NCI-H526 treated with DMSO at 0.1 percent for 48 hours (cell line): ENCODE measurements around the gene PPM1L.
A peak's percentile ranks its signal among the peaks of the same experiment; 100 is the strongest.

ENCODE experiments used
- DNase-seq: peaks from one replicate; lab custom pipeline; 2025; lab: John Stamatoyannopoulos, UW

Gene PPM1L

GRCh38 chr3:161101609-161102008 lies 345.6 kb downstream of the PPM1L start:
- no peak for DNase-seq

GRCh38 chr3:161103776-161104385 lies 347.9 kb downstream of the PPM1L start:
- no peak for DNase-seq

- DNase-seq: peak; percentile 77
Measured at GRCh38 chr3:161104561-161105551, 348.8 kb downstream of the PPM1L start, which contains the start of gene B3GALNT1. Gene B3GALNT1, minus strand, starts transcription at chr3:161105349. Its CDS starts 18,595 bp downstream, at chr3:161086754.

- DNase-seq: no peak
Measured at GRCh38 chr3:161107311-161107710, 351.3 kb downstream of the PPM1L start.

- DNase-seq: no peak
Measured at GRCh38 chr3:161108840-161109239, 352.8 kb downstream of the PPM1L start.

- DNase-seq: no peak
Measured at GRCh38 chr3:161117646-161118045, 361.6 kb downstream of the PPM1L start.

GRCh38 chr3:161126495-161126894 lies 370.5 kb downstream of the PPM1L start:
- DNase-seq: no peak
